A549 (cell line): ENCODE measurements around the gene HMX1. TPM values are rescaled to one million over a fixed set of nuclear protein-coding genes. Genes with fewer than 3 reads are reported as not detected.

Experiments used
- ATAC-seq, 2 experiments: fragments of 200-7000 bp in 1 of 2; fragments of >200 bp in 1 of 2; cut with Nextera tagmentation in 1 of 2; cut with Tn5 transposase in 1 of 2; 3 replicates each; pipeline versions ENCODE4 v1.8.0 to v1.9.1; 2018 to 2020; ENCODE audit warnings: mild to moderate bottlenecking in 1 of 2, moderate library complexity in 1 of 2
- CTCF ChIA-PET: fragments of 300-600 bp; sonication (Branson Sonifier 250); formaldehyde crosslinking; extraction: SDS; loops from one replicate; lab custom pipeline; 2021; ENCODE audit warnings: antibody characterized with exemption, inconsistent platforms; lab: Yijun Ruan, JAX
- POLR2A ChIA-PET: fragments of 350-600 bp; formaldehyde crosslinking; extraction: SDS; loops from one replicate; lab custom pipeline; 2021; ENCODE audit warnings: antibody characterized with exemption, inconsistent platforms; lab: Yijun Ruan, JAX
- DNase-seq, 2 experiments: peaks; one replicate each; pipeline versions ENCODE4 v3.0.0 to v3.0.0-alpha.2; 2011 to 2016; ENCODE audit warnings: low read depth in 1 of 2, low spot score in 1 of 2
- FAIRE-seq: peaks from 2 replicates; lab custom pipeline; 2011; peaks lifted over from hg19 to GRCh38; lab: Jason Lieb, UNC
- H3K27ac ChIP-seq, 2 experiments: fragments of >200 bp; sonication (Bioruptor Twin); formaldehyde crosslinking; 3 replicates each; pipeline ENCODE4 v1.5.1; 2016 to 2017
- H3K4me1 ChIP-seq: fragments of >200 bp; sonication (Bioruptor Twin); formaldehyde crosslinking; 3 replicates; pipeline ENCODE4 v1.6.1; 2016
- H3K4me2 ChIP-seq: fragments of >200 bp; sonication (Bioruptor Twin); formaldehyde crosslinking; 3 replicates; pipeline ENCODE4 v1.6.1; 2016
- H3K4me3 ChIP-seq: fragments of >200 bp; sonication (Bioruptor Twin); formaldehyde crosslinking; 3 replicates; pipeline ENCODE4 v1.5.1; 2016
- H3K9me3 ChIP-seq: fragments of >200 bp; sonication (Bioruptor Twin); formaldehyde crosslinking; 3 replicates; pipeline ENCODE4 v1.6.1; 2016
- BCL3 ChIP-seq: fragments of >200 bp; sonication (Bioruptor Twin); formaldehyde crosslinking; IDR thresholded peaks from 3 replicates; pipeline ENCODE4 v1.6.1; 2016
- CBX8 ChIP-seq: fragments of 200-600 bp; sonication (generic); IDR thresholded peaks from 2 replicates; pipeline ENCODE4 v1.6.1; 2016
- CEBPB ChIP-seq, 2 experiments: fragments of >200 bp in 1 of 2; sonication (Bioruptor Twin) in 1 of 2; formaldehyde crosslinking in 1 of 2; IDR thresholded peaks; 2 replicates each; pipeline ENCODE4 v1.6.1; 2012 to 2016
- ELK1 ChIP-seq: fragments of 150-350 bp; IDR thresholded peaks from 2 replicates; pipeline ENCODE4 v1.6.1; 2014; ENCODE audit warnings: low read depth, mild to moderate bottlenecking, low read length
- GATA3 ChIP-seq: IDR thresholded peaks from 2 replicates; pipeline ENCODE4 v1.6.1; 2012; ENCODE audit warnings: borderline replicate concordance
- HDAC2 ChIP-seq: fragments of 200-600 bp; sonication (generic); IDR thresholded peaks from 2 replicates; pipeline ENCODE4 v1.6.1; 2016
- HES2 ChIP-seq: fragments of >200 bp; sonication (Bioruptor Twin); formaldehyde crosslinking; IDR thresholded peaks from 2 replicates; pipeline ENCODE4 v1.6.1; 2016
- HOXA7 ChIP-seq: fragments of 250-450 bp; sonication (Bioruptor Pico); IDR thresholded peaks from 2 replicates; pipeline ENCODE4 v1.5.0; 2020; ENCODE audit warnings: mild to moderate bottlenecking, moderate library complexity
- NFE2L2 ChIP-seq: fragments of 150-350 bp; conservative IDR thresholded peaks from 2 replicates; pipeline ENCODE4 v1.6.1; 2014; ENCODE audit warnings: low read length
- PHF8 ChIP-seq: fragments of 200-600 bp; sonication (generic); IDR thresholded peaks from 2 replicates; pipeline ENCODE4 v1.6.1; 2016; ENCODE audit warnings: low read depth, mild to moderate bottlenecking, antibody characterized with exemption, moderate library complexity, borderline replicate concordance
- POLR2A ChIP-seq: IDR thresholded peaks from 2 replicates; pipeline ENCODE4 v1.6.1; 2012; ENCODE audit warnings: mild to moderate bottlenecking, low read length
- POLR2AphosphoS2 ChIP-seq: conservative IDR thresholded peaks from 2 replicates; pipeline ENCODE4 v1.6.1; 2012; ENCODE audit warnings: low read length, improper control_type of control experiment, inconsistent platforms
- RAD21 ChIP-seq, 2 experiments: fragments of >200 bp in 1 of 2; sonication (Bioruptor Twin) in 1 of 2; formaldehyde crosslinking in 1 of 2; IDR thresholded peaks in 1 of 2; conservative IDR thresholded peaks in 1 of 2; 2 replicates in 1 of 2; 3 replicates in 1 of 2; pipeline ENCODE4 v1.6.1; 2012 to 2018; ENCODE audit warnings: inconsistent platforms in 1 of 2
- RARB ChIP-seq: fragments of 250-450 bp; sonication (Bioruptor Pico); IDR thresholded peaks from 2 replicates; pipeline ENCODE4 v1.8.0; 2021; ENCODE audit warnings: mild to moderate bottlenecking, moderate library complexity
- RCOR1 ChIP-seq: fragments of 150-350 bp; IDR thresholded peaks from 2 replicates; pipeline ENCODE4 v1.6.1; 2014; ENCODE audit warnings: antibody characterized with exemption, low read length, low read depth
- RNF2 ChIP-seq: fragments of 200-600 bp; sonication (generic); IDR thresholded peaks from 2 replicates; pipeline ENCODE4 v1.6.1; 2016; ENCODE audit warnings: low read depth, mild to moderate bottlenecking, antibody characterized with exemption, moderate library complexity, borderline replicate concordance
- SMC3 ChIP-seq: fragments of >200 bp; sonication (Bioruptor Twin); formaldehyde crosslinking; IDR thresholded peaks from 3 replicates; pipeline ENCODE4 v1.6.1; 2018; ENCODE audit warnings: inconsistent platforms
- SREBF2 ChIP-seq: fragments of 450-650 bp; IDR thresholded peaks from 2 replicates; pipeline ENCODE4 v1.6.1; 2014; ENCODE audit warnings: mild to moderate bottlenecking, moderate library complexity
- WGBS: methylation state at CpG from one replicate; pipeline ENCODE4 v1.1.6; 2017; ENCODE audit errors: missing lambda C conversion rate; 5-methylcytosine and 5-hydroxymethylcytosine counted together
- polyA plus RNA-seq, 4 experiments: library from polyadenylated mRNA; depleted of rRNA in 3 of 4; stranded (reverse); fragments of >200 nt; fragmentation: RNase III in 1 of 4; extraction: RNeasy Plus Mini Kit Qiagen cat#74134 plus additional on column Dnase treatment in 1 of 4; gene quantifications; 2 replicates in 3 of 4; 3 replicates in 1 of 4; pipeline ENCODE4 v1.2.3, GENCODE V29; 2011 to 2017
- TF ChIP-seq, protein P1 (sequence below): fragments of 250-450 bp; sonication (Bioruptor Pico); IDR thresholded peaks from 2 replicates; pipeline ENCODE4 v1.5.0; 2020; ENCODE audit warnings: low read depth, mild to moderate bottlenecking, moderate library complexity
- TF ChIP-seq, protein P2 (sequence below): fragments of >200 bp; sonication (Bioruptor Twin); formaldehyde crosslinking; IDR thresholded peaks from 3 replicates; pipeline ENCODE4 v1.5.1; 2016

The HMX1 gene
- polyA plus RNA-seq, 2 of the 4 experiments (the other 2 are of a cell fraction) = 0.06 TPM; not detected in 1

GRCh38 chr4:8920289-8920965 lies 48.8 kb upstream of the HMX1 start:
- H3K27ac ChIP-seq = no peak overlapping the region
- no peak overlapping the region for H3K4me2 ChIP-seq
- DNase-seq (no peak), FAIRE-seq (no peak), ATAC-seq (no peak)
- no peak overlapping the region for H3K4me3 ChIP-seq
- ChIA-PET POLR2A (no interaction called here), CTCF (interaction anchor here (1.0 to 1.9 kb wide), 4 partner anchors 8 to 312 kb away, joined by 3 to 12 read pairs (median 4); no protein-coding TSS in a partner anchor)
- 7% methylated on average over 5 of the region's 14 CpGs for WGBS
- TF ChIP-seq POLR2AphosphoS2 (no peak), NFE2L2 (no peak)
- H3K9me3 ChIP-seq = no peaks in the 10 kb centered on the region
- no peaks in the 10 kb centered on the region for H3K4me1 ChIP-seq

GRCh38 chr4:8919651-8920288 lies 48.1 kb upstream of the HMX1 start:
- no peaks in the 10 kb centered on the region for H3K9me3 ChIP-seq
- no peaks in the 10 kb centered on the region for H3K4me1 ChIP-seq
- FAIRE-seq = no peak
- WGBS = 16% methylated on average over 5 of the region's 16 CpGs
- no peak for TF ChIP-seq CEBPB (IDR thresholded peaks at IDR 0.05)
- TF ChIP-seq RNF2 = no peak
- no peak for TF ChIP-seq HOXA7 (CRISPR knock-in tag)
- TF ChIP-seq, protein P1, sequence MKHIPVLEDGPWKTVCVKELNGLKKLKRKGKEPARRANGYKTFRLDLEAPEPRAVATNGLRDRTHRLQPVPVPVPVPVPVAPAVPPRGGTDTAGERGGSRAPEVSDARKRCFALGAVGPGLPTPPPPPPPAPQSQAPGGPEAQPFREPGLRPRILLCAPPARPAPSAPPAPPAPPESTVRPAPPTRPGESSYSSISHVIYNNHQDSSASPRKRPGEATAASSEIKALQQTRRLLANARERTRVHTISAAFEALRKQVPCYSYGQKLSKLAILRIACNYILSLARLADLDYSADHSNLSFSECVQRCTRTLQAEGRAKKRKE (CRISPR knock-in tag) = no peak
- no peak for TF ChIP-seq GATA3
- TF ChIP-seq RARB = no peak
- TF ChIP-seq SREBF2 = no peak
- TF ChIP-seq HES2 = no peak
- TF ChIP-seq CBX8 = no peak
- no peak for TF ChIP-seq HDAC2
- no peak for TF ChIP-seq PHF8
- no peak for TF ChIP-seq RCOR1
- POLR2A ChIA-PET = no interaction called here
- H3K4me3 ChIP-seq = no peak overlapping the region
- H3K27ac ChIP-seq = no peak overlapping the region
- CTCF ChIA-PET = interaction anchor here (0.7 to 1.9 kb wide), 4 partner anchors 9 to 360 kb away, joined by 3 to 12 read pairs (median 4); no protein-coding TSS in a partner anchor
- ATAC-seq = no peak
- no peak for DNase-seq
- no peak overlapping the region for H3K4me2 ChIP-seq

- Histone ChIP-seq H3K9me3 (no peaks in the 10 kb centered on the region), H3K4me2 (no peak overlapping the region), H3K4me3 (no peak overlapping the region), H3K4me1 (no peaks in the 10 kb centered on the region), H3K27ac (no peak overlapping the region)
- DNase-seq (peak; percentile 41 to 58), ATAC-seq (peak; percentile 81 to 95), FAIRE-seq (no peak)
- POLR2A ChIA-PET = no interaction called here
- CTCF ChIA-PET = interaction anchor here (0.6 to 3.4 kb wide), 39 partner anchors 10 to 691 kb away, joined by 3 to 52 read pairs (median 4); partner anchors contain the start of gene GPR78
- TF ChIP-seq RAD21 (conservative IDR thresholded peaks at IDR 0.05 in 1 of 2, IDR thresholded peaks at IDR 0.05 in 1 of 2) (peak; percentile 82 to 87), POLR2A (no peak), SMC3 (peak; percentile 65), ELK1 (no peak), BCL3 (no peak)
- TF ChIP-seq, protein P2, sequence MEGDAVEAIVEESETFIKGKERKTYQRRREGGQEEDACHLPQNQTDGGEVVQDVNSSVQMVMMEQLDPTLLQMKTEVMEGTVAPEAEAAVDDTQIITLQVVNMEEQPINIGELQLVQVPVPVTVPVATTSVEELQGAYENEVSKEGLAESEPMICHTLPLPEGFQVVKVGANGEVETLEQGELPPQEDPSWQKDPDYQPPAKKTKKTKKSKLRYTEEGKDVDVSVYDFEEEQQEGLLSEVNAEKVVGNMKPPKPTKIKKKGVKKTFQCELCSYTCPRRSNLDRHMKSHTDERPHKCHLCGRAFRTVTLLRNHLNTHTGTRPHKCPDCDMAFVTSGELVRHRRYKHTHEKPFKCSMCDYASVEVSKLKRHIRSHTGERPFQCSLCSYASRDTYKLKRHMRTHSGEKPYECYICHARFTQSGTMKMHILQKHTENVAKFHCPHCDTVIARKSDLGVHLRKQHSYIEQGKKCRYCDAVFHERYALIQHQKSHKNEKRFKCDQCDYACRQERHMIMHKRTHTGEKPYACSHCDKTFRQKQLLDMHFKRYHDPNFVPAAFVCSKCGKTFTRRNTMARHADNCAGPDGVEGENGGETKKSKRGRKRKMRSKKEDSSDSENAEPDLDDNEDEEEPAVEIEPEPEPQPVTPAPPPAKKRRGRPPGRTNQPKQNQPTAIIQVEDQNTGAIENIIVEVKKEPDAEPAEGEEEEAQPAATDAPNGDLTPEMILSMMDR = peak; percentile 73
- 11% methylated on average over 17 of the region's 20 CpGs for WGBS
These were observed 46.5 kb upstream of the HMX1 start for GRCh38 chr4:8917868-8918783.
